ENCODE results near the gene CDC42BPB. TPM values are rescaled to one million over a fixed set of nuclear protein-coding genes. Genes with fewer than 3 reads are reported as not detected.

Gene CDC42BPB
- total RNA-seq, 3 donors from 2014 or later: 64.0 to 110 (median 98.0) TPM

DNA sequence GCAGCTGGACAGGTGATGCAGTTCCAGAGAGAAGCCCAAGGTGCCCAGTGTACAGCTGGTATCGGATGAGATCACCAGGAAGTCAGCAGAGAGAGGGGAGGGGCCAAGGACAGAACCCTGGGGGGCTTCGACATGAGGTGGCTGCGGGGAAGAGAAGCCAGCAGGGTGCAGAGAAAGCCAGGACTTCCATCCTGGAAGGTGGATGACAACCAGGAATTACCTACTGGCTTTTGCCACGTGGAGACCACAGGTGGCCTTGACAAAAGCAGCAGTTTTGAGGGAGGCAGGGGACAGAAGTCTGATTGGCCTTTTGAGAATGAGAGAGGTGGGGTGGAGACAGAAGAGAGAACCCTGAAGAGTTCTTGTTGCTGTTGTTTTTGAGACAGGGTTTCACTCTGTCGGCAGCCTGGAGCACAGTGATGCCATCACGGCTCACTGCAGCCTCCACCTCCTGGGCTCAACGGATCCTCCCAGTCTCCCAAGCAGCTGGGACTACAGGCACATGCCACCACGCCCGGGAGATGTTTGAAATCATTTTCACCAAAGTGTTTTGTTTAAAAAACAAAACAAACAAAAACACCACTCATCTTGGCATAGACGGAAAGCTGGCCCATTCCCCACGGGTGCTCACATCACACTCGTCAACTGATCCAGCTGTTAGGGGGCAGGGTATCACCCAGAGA lies 35.2 kb downstream of the CDC42BPB start:
- TF ChIP-seq POLR2A (IDR thresholded peaks at IDR 0.05): no peak
- no peak for TF ChIP-seq POLR2AphosphoS5 (IDR thresholded peaks at IDR 0.05)
- TF ChIP-seq, protein P1, sequence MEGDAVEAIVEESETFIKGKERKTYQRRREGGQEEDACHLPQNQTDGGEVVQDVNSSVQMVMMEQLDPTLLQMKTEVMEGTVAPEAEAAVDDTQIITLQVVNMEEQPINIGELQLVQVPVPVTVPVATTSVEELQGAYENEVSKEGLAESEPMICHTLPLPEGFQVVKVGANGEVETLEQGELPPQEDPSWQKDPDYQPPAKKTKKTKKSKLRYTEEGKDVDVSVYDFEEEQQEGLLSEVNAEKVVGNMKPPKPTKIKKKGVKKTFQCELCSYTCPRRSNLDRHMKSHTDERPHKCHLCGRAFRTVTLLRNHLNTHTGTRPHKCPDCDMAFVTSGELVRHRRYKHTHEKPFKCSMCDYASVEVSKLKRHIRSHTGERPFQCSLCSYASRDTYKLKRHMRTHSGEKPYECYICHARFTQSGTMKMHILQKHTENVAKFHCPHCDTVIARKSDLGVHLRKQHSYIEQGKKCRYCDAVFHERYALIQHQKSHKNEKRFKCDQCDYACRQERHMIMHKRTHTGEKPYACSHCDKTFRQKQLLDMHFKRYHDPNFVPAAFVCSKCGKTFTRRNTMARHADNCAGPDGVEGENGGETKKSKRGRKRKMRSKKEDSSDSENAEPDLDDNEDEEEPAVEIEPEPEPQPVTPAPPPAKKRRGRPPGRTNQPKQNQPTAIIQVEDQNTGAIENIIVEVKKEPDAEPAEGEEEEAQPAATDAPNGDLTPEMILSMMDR (IDR thresholded peaks at IDR 0.05): no peak
- H3K4me1 ChIP-seq: no peaks in the 10 kb centered on the region
- H3K9me3 ChIP-seq: no peaks in the 10 kb centered on the region
- H3K27me3 ChIP-seq: no peaks in the 10 kb centered on the region
- no peaks in the 10 kb centered on the region for H3K36me3 ChIP-seq
- DNase-seq (ENCODE audit: low spot score in 2 of 2): peak in 1 of 2 donors; percentile 31
- no peak overlapping the region for H3K27ac ChIP-seq
- no peak overlapping the region for H3K4me3 ChIP-seq
- intact Hi-C loops (cut with DNase I; ENCODE audit: low total_unique reads): no loop called here

DNA sequence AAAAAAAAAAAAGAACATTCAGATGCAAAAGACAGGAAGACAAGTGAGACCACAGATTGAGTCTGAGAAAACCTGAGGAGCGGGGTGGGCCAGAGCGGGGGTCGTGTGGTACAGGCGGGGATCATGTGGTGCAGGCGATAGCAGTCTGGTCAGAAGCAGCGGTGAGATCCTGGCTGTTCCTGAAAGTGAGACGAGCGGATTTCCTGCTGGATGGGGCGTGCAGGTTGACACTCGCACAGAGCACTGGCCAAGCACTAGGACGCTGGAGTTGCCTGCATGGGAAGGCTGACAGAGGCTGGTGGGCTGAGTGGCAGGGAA lies 35.7 kb downstream of the CDC42BPB start:
- intact Hi-C loops (cut with DNase I; ENCODE audit: low total_unique reads): no loop called here
- Histone ChIP-seq H3K4me1 (no peaks in the 10 kb centered on the region), H3K27me3 (no peaks in the 10 kb centered on the region), H3K9me3 (no peaks in the 10 kb centered on the region), H3K36me3 (no peaks in the 10 kb centered on the region), H3K4me3 (no peak overlapping the region), H3K27ac (no peak overlapping the region)
- DNase-seq (ENCODE audit: low spot score in 2 of 2): peak in 1 of 2 donors; percentile 49
- no peak for TF ChIP-seq POLR2AphosphoS5 (IDR thresholded peaks at IDR 0.05)
- TF ChIP-seq, protein P1 (IDR thresholded peaks at IDR 0.05): no peak
- no peak for TF ChIP-seq POLR2A (IDR thresholded peaks at IDR 0.05)

DNA sequence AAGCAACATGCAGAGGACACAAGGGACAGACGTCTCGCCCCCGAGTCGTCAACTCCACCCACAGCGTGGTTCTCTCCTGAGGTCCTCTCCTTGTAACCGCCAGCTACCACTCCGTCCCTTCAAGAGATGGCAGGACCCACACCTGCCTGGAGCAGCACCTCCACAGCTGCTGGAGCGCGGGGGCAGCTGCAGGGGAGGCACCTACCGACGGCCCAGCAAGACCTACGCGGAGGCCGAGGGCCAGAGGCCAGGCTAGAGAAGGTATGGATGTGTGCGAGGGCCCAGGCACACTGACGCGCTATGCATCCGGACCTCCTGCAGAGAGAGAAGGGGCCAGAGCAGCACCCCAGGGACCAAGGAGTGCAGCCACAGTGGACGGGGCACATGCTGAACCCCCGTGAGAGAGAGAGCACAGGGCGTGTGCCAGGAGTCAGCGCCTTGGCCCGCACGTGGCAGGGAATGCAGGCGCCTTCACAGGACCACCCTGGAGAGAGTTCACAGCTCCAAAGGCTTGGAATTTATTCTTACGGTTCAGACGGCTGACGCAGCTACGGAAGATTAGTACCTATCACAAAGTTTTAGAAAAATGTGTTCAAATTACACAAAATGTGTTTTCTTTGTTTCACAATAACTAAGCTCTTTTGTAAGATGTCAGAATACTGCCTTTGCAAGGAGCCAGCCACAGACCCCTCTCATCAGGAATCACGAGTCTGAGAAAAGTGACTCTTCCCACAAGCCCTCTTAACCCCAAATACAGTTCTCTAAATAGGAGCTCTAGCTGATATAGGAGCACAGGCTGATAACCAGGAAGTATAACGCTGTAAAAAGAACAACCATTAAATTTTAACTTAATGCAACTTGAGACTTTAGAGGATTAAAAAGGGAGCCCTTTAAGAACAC lies 36.8 kb downstream of the CDC42BPB start:
- TF ChIP-seq POLR2AphosphoS5 (IDR thresholded peaks at IDR 0.05): no peak
- TF ChIP-seq, protein P1 (IDR thresholded peaks at IDR 0.05): no peak
- no peak for TF ChIP-seq POLR2A (IDR thresholded peaks at IDR 0.05)
- intact Hi-C loops (cut with DNase I; ENCODE audit: low total_unique reads): no loop called here
- H3K27ac ChIP-seq: no peak overlapping the region
- peaks cover 0 to 3% of the 10 kb centered on the region in 2 donors for H3K4me1 ChIP-seq
- no peaks in the 10 kb centered on the region for H3K27me3 ChIP-seq
- H3K4me3 ChIP-seq: no peak overlapping the region
- no peaks in the 10 kb centered on the region for H3K9me3 ChIP-seq
- no peaks in the 10 kb centered on the region for H3K36me3 ChIP-seq
- DNase-seq (ENCODE audit: low spot score in 2 of 2): peak in 1 of 2 donors; percentile 33

- Histone ChIP-seq H3K27ac (no peak overlapping the region), H3K4me3 (no peak overlapping the region), H3K4me1 (peaks cover 0 to 3% of the 10 kb centered on the region in 2 donors), H3K36me3 (no peaks in the 10 kb centered on the region), H3K27me3 (no peaks in the 10 kb centered on the region), H3K9me3 (no peaks in the 10 kb centered on the region)
- peak in 1 of 2 donors; percentile 42 for DNase-seq (ENCODE audit: low spot score in 2 of 2)
- intact Hi-C loops (cut with DNase I; ENCODE audit: low total_unique reads): no loop called here
- TF ChIP-seq POLR2A (IDR thresholded peaks at IDR 0.05) (no peak), POLR2AphosphoS5 (IDR thresholded peaks at IDR 0.05) (no peak)
- TF ChIP-seq, protein P1 (IDR thresholded peaks at IDR 0.05): no peak
These were observed 37.5 kb downstream of the CDC42BPB start for GRCh38 chr14:103019826-103020225.

DNA sequence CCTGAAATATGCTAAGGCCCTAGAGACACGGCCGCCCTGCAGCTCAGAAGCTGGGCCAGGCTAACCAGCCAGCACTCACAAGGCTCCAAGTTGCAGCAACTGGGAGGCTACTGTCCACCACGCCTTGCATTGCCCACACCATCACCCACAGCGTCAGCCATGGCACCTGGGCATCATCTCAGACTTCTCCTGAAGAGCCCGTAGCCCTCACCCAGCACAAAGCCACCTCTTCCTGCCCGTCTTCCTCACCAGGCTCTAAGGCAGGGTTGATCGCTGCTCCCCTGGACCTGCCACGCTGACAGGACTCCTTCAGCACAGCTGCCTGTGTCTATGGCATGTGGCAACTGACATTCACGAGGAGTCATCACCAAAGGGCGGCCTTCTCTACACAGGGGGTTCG lies 38.1 kb downstream of the CDC42BPB start:
- Histone ChIP-seq H3K9me3 (no peaks in the 10 kb centered on the region), H3K27ac (no peak overlapping the region), H3K36me3 (no peaks in the 10 kb centered on the region), H3K27me3 (no peaks in the 10 kb centered on the region), H3K4me3 (no peak overlapping the region), H3K4me1 (peaks cover 0 to 3% of the 10 kb centered on the region in 2 donors)
- peak in 1 of 2 donors; percentile 34 for DNase-seq (ENCODE audit: low spot score in 2 of 2)
- no peak for TF ChIP-seq POLR2A (IDR thresholded peaks at IDR 0.05)
- TF ChIP-seq, protein P1 (IDR thresholded peaks at IDR 0.05): no peak
- TF ChIP-seq POLR2AphosphoS5 (IDR thresholded peaks at IDR 0.05): no peak
- intact Hi-C loops (cut with DNase I; ENCODE audit: low total_unique reads): no loop called here

Data from breast epithelium (tissue), 4 donors.